ENCODE results near the gene NDUFS8.

The NDUFS8 gene

DNA sequence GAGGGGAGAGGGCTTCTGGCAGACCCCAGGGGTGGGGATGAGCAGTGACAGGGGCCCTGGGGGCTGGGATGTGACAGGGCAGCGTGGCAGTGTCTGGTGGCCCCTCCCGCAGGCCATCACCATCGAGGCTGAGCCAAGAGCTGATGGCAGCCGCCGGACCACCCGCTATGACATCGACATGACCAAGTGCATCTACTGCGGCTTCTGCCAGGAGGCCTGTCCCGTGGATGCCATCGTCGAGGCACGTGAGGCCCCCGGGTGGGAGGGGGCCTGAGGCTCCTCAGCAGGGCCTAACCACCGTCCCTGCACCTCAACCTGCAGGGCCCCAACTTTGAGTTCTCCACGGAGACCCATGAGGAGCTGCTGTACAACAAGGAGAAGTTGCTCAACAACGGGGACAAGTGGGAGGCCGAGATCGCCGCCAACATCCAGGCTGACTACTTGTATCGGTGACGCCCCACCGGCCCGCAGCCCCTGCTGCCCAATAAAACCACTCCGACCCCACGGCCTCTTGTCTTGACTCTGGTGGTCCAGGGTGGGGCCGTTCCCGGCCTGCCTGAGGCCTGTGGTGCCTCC lies 5.7 kb downstream of the NDUFS8 start:
- TF ChIP-seq, protein P1, sequence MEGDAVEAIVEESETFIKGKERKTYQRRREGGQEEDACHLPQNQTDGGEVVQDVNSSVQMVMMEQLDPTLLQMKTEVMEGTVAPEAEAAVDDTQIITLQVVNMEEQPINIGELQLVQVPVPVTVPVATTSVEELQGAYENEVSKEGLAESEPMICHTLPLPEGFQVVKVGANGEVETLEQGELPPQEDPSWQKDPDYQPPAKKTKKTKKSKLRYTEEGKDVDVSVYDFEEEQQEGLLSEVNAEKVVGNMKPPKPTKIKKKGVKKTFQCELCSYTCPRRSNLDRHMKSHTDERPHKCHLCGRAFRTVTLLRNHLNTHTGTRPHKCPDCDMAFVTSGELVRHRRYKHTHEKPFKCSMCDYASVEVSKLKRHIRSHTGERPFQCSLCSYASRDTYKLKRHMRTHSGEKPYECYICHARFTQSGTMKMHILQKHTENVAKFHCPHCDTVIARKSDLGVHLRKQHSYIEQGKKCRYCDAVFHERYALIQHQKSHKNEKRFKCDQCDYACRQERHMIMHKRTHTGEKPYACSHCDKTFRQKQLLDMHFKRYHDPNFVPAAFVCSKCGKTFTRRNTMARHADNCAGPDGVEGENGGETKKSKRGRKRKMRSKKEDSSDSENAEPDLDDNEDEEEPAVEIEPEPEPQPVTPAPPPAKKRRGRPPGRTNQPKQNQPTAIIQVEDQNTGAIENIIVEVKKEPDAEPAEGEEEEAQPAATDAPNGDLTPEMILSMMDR (IDR thresholded peaks at IDR 0.05; ENCODE audit: insufficient read depth, low read depth, low read length, missing control alignments), result no peak
- no peak overlapping the region for H3K4me3 ChIP-seq (ENCODE audit: low read length)
- no peak for DNase-seq (ENCODE audit: low read depth)

DNA sequence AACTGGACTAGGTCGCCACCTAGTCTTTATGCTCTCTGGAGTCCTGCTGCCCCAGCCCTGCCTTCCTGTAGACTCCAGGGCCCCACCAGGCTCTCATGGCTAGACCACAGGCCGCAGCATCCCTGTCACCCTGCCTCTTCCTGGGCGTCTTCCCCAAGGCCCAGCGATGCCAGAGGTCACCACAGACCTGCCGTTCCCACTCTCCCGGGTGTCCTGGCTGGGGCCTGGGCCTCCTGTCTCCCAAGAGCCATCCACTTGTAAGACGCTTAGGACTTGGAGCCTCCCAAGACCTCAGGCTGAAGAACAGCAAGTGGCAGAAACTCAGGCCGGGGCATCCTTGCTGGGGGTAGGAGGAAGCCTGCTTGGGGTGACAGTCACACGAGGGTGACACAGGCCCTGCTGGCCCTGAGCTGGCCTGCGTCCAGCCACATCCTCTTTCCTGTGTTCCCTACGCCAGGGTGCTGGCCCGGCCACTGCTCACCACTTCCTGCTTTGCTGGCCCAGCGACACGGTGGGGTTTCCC lies 6.3 kb downstream of the NDUFS8 start:
- no peak for DNase-seq (ENCODE audit: low read depth)
- TF ChIP-seq, protein P1 (IDR thresholded peaks at IDR 0.05; ENCODE audit: insufficient read depth, low read depth, low read length, missing control alignments), result no peak
- no peak overlapping the region for H3K4me3 ChIP-seq (ENCODE audit: low read length)

DNA sequence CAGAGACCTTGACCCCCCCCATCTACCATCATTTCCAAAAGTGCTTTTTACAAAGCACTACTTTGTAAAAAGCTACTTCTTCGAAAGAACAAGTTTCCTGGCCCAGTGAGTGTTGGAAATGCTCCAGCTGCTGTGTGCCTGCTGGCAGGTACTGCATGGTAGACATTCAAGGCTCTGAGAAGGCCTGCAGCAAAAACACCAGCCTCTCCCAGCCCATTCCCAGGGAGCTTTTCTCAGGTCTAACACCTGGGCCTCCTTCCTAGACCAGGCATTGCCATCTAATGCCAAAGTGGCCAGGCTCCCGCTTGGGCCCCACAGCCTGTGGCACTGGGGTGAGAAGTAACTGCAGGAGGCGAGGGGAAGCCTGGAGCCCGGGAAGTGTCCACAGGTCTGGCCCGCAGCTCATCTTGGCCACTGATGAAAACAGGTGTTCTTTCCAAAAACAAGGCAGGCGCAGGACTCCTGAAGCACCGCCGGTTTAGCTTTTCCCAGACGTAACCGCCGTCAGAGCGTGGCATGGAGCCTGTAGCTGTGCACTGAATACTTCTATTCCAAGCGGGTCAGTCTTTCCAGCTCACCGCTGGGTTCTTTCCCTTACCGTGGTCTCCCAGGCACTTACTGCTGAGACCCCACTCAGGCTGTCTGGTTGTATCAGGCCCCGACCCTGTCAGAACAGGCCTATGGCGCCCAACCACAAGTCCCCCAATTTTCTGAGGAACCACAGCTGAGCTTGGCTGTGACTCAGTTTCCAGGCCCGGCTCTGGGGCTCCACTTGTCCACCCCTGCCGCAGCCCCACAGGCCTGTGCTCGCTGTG lies 7.1 kb downstream of the NDUFS8 start:
- H3K4me3 ChIP-seq (ENCODE audit: low read length), result no peak overlapping the region
- TF ChIP-seq, protein P1 (IDR thresholded peaks at IDR 0.05; ENCODE audit: insufficient read depth, low read depth, low read length, missing control alignments), result no peak

DNA sequence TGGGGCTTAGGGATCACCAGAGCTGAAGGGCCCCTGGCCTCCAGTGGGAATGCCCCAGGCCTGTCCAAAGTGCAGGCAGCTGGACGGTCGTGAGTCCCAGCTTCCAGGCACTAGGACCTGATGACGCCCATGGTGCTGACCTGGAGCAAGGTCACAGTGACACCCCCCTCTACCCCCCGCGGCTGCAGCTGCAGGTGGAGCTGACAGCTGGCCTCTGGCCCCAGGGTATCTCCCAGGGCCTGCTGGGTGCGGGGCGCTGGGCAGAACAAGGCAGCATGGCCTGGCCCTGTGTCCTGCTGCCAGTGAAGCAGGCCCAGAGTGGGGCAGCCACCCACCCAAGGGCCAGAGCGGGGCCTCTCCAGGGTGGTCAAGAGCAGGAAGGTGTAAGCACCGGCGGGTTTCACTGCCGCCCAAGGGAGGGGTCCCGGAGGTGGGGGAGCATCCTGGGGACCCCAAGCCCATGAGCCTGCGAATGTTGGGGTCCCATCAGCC lies 7.8 kb downstream of the NDUFS8 start:
- H3K4me3 ChIP-seq (ENCODE audit: low read length), result peak overlapping the region; percentile 71
- no peak for DNase-seq (ENCODE audit: low read depth)
- TF ChIP-seq, protein P1 (IDR thresholded peaks at IDR 0.05; ENCODE audit: insufficient read depth, low read depth, low read length, missing control alignments), result no peak

More for the DNA sequence above, 7.1 kb downstream of the NDUFS8 start:
- no peak for DNase-seq (ENCODE audit: low read depth)

DNA sequence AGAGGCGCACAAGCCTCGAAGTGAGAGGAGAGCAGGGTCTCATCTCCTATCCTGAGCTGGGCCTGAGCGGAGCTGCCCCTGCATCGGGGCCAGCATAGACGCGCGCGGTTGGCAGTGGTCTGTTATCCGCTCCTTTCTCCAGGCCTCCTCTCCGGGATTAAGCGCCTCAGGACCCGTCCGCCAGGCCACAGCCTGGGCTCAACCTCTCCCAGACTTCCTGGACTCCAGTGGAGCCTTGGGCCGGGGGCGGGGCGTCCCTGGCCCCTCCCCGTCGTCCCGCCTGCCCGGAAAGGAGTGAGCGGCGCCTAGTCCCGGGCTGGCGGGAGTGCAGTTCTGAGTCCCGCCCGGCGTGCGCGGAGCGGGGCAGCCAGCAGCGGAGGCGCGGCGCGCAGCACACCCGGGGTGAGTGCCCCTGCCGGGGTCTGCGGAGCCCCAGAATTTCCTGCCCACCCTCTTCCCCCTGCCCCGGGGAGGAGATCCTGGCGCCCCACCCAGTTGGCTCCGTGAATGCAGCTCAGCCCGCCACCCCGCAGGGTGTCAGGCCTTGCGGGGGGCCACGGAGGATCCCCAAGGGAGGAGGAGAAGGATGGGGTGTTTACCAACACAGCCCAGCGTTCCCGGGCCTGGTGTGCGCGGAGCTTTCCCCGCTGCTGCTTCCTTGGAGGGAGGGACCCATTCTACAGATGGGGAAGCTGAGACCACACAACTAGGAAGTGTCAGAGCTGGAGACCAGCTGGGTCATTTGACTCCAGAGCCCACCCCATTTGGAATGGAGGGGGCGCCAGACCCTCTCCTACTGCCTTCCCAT lies 8.4 kb downstream of the NDUFS8 start, which contains the start of gene TCIRG1:
TCIRG1 (plus strand) TSS at position 308 of the 808 bp plus-strand sequence. CDS start 2,247 bp downstream, outside the sequence.
- H3K4me3 ChIP-seq (ENCODE audit: low read length), result peak within 1 kb of the TSS; percentile 71
- TF ChIP-seq, protein P1 (IDR thresholded peaks at IDR 0.05; ENCODE audit: insufficient read depth, low read depth, low read length, missing control alignments), result no peak
- DNase-seq (ENCODE audit: low read depth), result peak; percentile 81

DNA sequence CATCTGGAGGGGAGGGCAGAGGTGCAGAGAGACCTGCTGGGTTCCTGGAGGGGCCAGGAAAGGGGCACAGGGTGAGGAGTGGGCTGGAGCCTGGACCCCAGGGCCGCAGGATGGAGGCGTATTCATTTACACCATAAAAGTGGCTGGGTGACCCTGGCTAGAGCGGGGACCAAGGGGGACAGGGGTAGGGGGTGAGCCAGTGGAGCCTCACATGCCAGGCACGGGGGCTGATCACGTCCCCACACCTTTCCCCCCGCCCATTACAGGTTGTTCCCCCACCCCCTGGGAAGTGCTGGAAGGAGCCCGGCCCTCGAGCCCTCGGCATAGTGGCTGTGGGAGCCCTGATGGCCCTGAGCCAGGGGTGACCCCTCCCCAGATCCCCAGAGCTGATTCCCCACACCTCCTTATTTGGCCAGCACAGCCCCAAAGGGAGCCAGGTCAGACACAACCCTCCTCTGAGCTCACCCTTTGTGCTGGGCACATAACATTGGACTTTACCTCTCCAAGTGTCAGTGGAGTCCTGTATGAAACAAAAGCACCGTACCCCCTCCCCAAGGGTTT lies 9.1 kb downstream of the NDUFS8 start:
- no peak for DNase-seq (ENCODE audit: low read depth)
- peak overlapping the region; percentile 71 for H3K4me3 ChIP-seq (ENCODE audit: low read length)

More for the DNA sequence above, 9.1 kb downstream of the NDUFS8 start:
- TF ChIP-seq, protein P1 (IDR thresholded peaks at IDR 0.05; ENCODE audit: insufficient read depth, low read depth, low read length, missing control alignments), result no peak
